Mesothelial cell of epicardium (in vitro differentiated cells): Measurements from ENCODE around the gene UNC13C. TPM values are rescaled to one million over a fixed set of nuclear protein-coding genes. Genes with fewer than 3 reads are reported as not detected.

Experiments used
- DNase-seq, 2 experiments: peaks; one replicate each; pipeline ENCODE4 v3.0.0; 2021; ENCODE audit warnings: low spot score in 2 of 2; ENCODE audit not compliant: unreplicated experiment in 2 of 2
- H3K27ac Mint-ChIP-seq: 2 replicates; pipeline ENCODE4 v1.8.0; 2021; ENCODE audit warnings: mixed read lengths
- H3K27me3 Mint-ChIP-seq: 2 replicates; pipeline ENCODE4 v1.8.0; 2021; ENCODE audit warnings: low read depth, mixed read lengths
- H3K36me3 Mint-ChIP-seq: 2 replicates; pipeline ENCODE4 v1.8.0; 2021; ENCODE audit warnings: mixed read lengths
- H3K4me1 Mint-ChIP-seq: 2 replicates; pipeline ENCODE4 v1.8.0; 2021; ENCODE audit warnings: mixed read lengths
- H3K4me3 Mint-ChIP-seq: 2 replicates; pipeline ENCODE4 v1.8.0; 2021; ENCODE audit warnings: mild to moderate bottlenecking, moderate library complexity, mixed read lengths
- H3K9me3 Mint-ChIP-seq: 2 replicates; pipeline ENCODE4 v1.8.0; 2021; ENCODE audit warnings: mixed read lengths
- total RNA-seq: library from RNA; stranded (reverse); gene quantifications from 3 replicates; pipeline ENCODE4 v1.2.1, GENCODE V29; 2021
- TF ChIP-seq, protein P1 (sequence below): fragments of 200-600 bp; sonication (generic); IDR thresholded peaks from one replicate; pipeline ENCODE4 v1.5.0; 2021; ENCODE audit warnings: antibody characterized with exemption; ENCODE audit not compliant: unreplicated experiment

The UNC13C gene
- total RNA-seq, 1 donor from 2014 or later: 2.7 TPM

DNA sequence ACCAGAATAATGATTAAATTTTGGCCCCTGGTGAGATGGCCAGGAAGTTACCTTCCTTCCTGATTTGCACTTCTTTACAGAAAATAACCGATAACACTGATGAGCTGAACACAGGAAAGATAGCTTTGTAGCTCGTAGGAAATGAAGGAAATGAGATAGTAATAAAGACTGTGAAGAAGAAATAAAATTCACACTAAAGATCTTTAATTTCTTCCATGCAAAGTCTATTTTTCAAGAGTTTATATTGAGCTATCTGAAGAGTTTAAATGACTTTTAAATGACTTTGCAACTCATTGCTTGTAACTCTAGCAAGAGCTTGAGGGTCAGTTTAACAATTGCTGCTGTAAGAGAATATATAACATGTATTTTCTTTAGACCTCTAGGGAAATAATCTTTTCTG lies 543.0 kb downstream of the UNC13C start:
- no peaks in the 10 kb centered on the region for H3K36me3 Mint-ChIP-seq
- TF ChIP-seq, protein P1, sequence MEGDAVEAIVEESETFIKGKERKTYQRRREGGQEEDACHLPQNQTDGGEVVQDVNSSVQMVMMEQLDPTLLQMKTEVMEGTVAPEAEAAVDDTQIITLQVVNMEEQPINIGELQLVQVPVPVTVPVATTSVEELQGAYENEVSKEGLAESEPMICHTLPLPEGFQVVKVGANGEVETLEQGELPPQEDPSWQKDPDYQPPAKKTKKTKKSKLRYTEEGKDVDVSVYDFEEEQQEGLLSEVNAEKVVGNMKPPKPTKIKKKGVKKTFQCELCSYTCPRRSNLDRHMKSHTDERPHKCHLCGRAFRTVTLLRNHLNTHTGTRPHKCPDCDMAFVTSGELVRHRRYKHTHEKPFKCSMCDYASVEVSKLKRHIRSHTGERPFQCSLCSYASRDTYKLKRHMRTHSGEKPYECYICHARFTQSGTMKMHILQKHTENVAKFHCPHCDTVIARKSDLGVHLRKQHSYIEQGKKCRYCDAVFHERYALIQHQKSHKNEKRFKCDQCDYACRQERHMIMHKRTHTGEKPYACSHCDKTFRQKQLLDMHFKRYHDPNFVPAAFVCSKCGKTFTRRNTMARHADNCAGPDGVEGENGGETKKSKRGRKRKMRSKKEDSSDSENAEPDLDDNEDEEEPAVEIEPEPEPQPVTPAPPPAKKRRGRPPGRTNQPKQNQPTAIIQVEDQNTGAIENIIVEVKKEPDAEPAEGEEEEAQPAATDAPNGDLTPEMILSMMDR: no peak
- no peaks in the 10 kb centered on the region for H3K27me3 Mint-ChIP-seq
- peaks cover 23% of the 10 kb centered on the region for H3K4me1 Mint-ChIP-seq
- DNase-seq: no peak
- H3K27ac Mint-ChIP-seq: no peak overlapping the region
- no peaks in the 10 kb centered on the region for H3K9me3 Mint-ChIP-seq
- H3K4me3 Mint-ChIP-seq: no peak overlapping the region

GRCh38 chr15:54528021-54528420 lies 549.8 kb downstream of the UNC13C start:
- TF ChIP-seq, protein P1: no peak
- H3K36me3 Mint-ChIP-seq: no peaks in the 10 kb centered on the region
- H3K4me1 Mint-ChIP-seq: no peaks in the 10 kb centered on the region
- no peak overlapping the region for H3K4me3 Mint-ChIP-seq
- H3K9me3 Mint-ChIP-seq: no peaks in the 10 kb centered on the region
- H3K27me3 Mint-ChIP-seq: no peaks in the 10 kb centered on the region
- H3K27ac Mint-ChIP-seq: no peak overlapping the region
- DNase-seq: no peak

GRCh38 chr15:54540721-54541120 lies 562.5 kb downstream of the UNC13C start:
- TF ChIP-seq, protein P1: no peak
- Mint-ChIP-seq H3K27ac (no peak overlapping the region), H3K4me3 (no peak overlapping the region), H3K9me3 (peaks cover 59% of the 10 kb centered on the region), H3K27me3 (no peaks in the 10 kb centered on the region), H3K36me3 (peaks cover 2% of the 10 kb centered on the region), H3K4me1 (no peaks in the 10 kb centered on the region)
- DNase-seq: no peak

GRCh38 chr15:54547491-54547890 lies 569.2 kb downstream of the UNC13C start:
- no peaks in the 10 kb centered on the region for H3K4me1 Mint-ChIP-seq
- no peak overlapping the region for H3K4me3 Mint-ChIP-seq
- H3K27ac Mint-ChIP-seq: no peak overlapping the region
- H3K27me3 Mint-ChIP-seq: no peaks in the 10 kb centered on the region
- H3K36me3 Mint-ChIP-seq: no peaks in the 10 kb centered on the region
- H3K9me3 Mint-ChIP-seq: peaks cover 27% of the 10 kb centered on the region
- TF ChIP-seq, protein P1: no peak
- no peak for DNase-seq

DNA sequence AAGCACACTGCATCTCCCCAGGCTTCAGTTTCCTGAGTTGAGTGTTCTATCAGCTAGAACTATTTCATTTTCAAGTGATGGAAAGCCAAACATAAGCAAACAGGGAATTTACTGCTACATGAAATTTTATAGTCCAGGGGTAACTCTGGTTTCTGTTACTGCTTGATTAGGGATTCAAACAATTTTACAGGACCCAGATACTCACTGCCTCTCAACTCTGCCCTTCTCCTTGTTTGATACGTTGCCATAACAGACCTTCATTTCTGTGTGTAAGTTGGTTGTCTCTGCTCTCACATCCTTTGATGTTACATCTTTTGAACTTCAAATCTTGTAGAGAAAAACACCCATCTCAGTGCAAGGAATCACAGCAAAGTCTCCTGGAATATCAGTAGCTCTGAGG lies 572.7 kb downstream of the UNC13C start:
- H3K36me3 Mint-ChIP-seq: no peaks in the 10 kb centered on the region
- no peaks in the 10 kb centered on the region for H3K9me3 Mint-ChIP-seq
- no peak overlapping the region for H3K4me3 Mint-ChIP-seq
- no peak overlapping the region for H3K27ac Mint-ChIP-seq
- TF ChIP-seq, protein P1: no peak
- no peaks in the 10 kb centered on the region for H3K4me1 Mint-ChIP-seq
- H3K27me3 Mint-ChIP-seq: no peaks in the 10 kb centered on the region
- no peak for DNase-seq

DNA sequence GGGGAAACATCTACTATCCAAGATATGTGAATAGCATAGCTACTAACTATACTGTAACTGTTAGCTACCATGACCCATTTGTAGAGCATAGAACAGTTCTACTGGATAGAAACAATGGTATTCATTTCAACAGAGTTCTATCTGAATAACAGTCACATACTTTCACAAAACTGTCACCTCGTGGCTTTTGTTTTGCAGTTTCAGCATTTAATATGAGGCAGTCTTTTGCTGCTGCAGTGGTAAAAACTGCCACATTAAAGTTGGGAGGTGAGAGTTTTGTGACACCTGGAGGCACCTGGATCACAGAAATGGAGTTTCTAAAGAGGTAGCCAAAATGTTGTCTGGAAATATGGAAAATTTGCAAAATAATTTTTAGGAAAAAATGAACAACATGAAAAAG lies 578.0 kb downstream of the UNC13C start:
- no peaks in the 10 kb centered on the region for H3K27me3 Mint-ChIP-seq
- peaks cover 2% of the 10 kb centered on the region for H3K4me1 Mint-ChIP-seq

More for the DNA sequence above, 578.0 kb downstream of the UNC13C start:
- DNase-seq: no peak
- TF ChIP-seq, protein P1: no peak
- no peak overlapping the region for H3K4me3 Mint-ChIP-seq
- no peaks in the 10 kb centered on the region for H3K36me3 Mint-ChIP-seq
- H3K27ac Mint-ChIP-seq: no peak overlapping the region
- no peaks in the 10 kb centered on the region for H3K9me3 Mint-ChIP-seq
